Fibroblast of the aortic adventitia (primary cell): ENCODE data around the gene NUMA1. TPM values are rescaled to one million over a fixed set of nuclear protein-coding genes. Genes with fewer than 3 reads are reported as not detected.

Source experiments
- DNase-seq: peaks from one replicate; pipeline ENCODE4 v3.0.0-alpha.2; 2010; ENCODE audit warnings: low read depth
- H3K4me3 ChIP-seq: 2 replicates; pipeline ENCODE4 v1.5.1; 2011; ENCODE audit warnings: low read depth, mild to moderate bottlenecking, control low read depth, low read length, moderate library complexity
- total RNA-seq: library from RNA; depleted of rRNA; stranded (reverse); fragments of >200 nt; gene quantifications from 2 replicates; pipeline ENCODE4 v1.2.3, GENCODE V29; 2012; ENCODE audit warnings: low replicate concordance
- TF ChIP-seq, protein P1 (sequence below): IDR thresholded peaks from 2 replicates; pipeline ENCODE4 v1.5.1; 2011; ENCODE audit warnings: mild to moderate bottlenecking, low read length, control low read depth, inconsistent platforms; ENCODE audit not compliant: insufficient read depth

Gene NUMA1
- total RNA-seq, 1 donor = 134 TPM

DNA sequence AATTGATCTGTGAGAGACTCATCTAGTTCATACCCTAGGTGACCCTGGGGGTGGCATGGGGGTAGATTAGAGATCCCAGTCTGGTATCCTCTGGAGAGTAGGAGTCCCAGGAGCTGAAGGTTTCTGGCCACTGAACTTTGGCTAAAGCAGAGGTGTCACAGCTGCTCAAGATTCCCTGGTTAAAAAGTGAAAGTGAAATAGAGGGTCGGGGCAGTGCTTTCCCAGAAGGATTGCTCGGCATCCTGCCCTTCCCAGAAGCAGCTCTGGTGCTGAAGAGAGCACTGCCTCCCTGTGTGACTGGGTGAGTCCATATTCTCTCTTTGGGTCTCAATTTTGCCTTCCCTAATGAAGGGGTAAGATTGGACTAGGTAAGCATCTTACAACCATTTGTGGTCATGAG lies 81.0 kb downstream of the NUMA1 start:
- H3K4me3 ChIP-seq = peak overlapping the region; percentile 14
- TF ChIP-seq, protein P1, sequence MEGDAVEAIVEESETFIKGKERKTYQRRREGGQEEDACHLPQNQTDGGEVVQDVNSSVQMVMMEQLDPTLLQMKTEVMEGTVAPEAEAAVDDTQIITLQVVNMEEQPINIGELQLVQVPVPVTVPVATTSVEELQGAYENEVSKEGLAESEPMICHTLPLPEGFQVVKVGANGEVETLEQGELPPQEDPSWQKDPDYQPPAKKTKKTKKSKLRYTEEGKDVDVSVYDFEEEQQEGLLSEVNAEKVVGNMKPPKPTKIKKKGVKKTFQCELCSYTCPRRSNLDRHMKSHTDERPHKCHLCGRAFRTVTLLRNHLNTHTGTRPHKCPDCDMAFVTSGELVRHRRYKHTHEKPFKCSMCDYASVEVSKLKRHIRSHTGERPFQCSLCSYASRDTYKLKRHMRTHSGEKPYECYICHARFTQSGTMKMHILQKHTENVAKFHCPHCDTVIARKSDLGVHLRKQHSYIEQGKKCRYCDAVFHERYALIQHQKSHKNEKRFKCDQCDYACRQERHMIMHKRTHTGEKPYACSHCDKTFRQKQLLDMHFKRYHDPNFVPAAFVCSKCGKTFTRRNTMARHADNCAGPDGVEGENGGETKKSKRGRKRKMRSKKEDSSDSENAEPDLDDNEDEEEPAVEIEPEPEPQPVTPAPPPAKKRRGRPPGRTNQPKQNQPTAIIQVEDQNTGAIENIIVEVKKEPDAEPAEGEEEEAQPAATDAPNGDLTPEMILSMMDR = no peak
- peak; percentile 67 for DNase-seq

DNA sequence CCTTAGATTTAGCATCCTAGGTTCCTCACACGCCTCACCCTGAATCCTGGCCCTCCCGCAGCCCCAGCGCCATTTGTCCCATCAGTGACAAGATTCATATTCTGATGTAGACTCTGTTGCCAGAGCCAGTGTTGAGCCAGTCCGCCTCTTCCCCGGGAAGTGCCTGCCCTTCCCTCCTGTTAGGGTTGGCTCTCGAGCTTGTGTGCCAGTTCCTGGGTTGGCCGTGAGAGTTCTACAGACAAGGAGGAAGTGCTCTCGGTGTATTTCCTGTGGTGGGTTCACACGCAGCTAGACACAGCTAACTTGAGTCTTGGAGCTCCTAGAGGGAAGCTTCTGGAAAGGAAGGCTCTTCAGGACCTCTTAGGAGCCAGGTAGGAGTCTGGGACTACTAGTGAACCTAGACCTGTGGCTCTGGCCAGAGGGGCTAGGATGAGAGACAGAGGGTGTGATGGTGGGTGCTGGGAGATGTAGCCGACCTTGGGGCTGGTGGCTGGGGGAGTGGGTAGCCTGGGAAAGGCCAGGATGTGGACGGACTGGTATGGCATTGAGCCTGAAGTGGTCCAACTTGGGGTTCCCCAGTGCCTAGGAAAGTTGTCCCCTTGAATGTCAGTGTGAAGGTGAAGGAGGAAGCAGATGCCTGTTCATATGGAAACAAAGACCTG lies 81.6 kb downstream of the NUMA1 start, which contains the start of gene IL18BP:
IL18BP (plus strand) TSS at position 261 of the 662 bp plus-strand sequence. CDS start 1,076 bp downstream, outside the sequence.
- no peak for DNase-seq
- TF ChIP-seq, protein P1 = no peak
- peak within 1 kb of the TSS; percentile 14 for H3K4me3 ChIP-seq

DNA sequence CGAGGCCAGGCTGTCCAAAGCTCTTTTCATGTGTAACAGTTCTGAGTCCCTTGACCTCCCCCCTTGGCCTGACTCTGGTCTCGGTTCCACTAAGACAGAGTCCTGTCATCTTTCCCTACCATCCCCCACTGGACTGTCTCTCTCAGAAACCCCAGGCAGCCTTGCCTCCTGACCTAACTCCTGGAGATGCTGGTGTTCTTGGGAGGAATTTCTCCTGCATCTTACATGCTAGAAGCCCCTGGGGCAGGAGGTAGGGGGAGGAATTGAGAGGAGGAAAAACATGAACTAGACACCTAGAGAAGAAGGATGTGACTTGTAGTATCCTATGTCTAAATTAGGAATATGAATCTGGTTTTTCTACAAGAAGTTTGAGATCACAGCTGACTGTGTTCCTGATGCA lies 82.3 kb downstream of the NUMA1 start:
- TF ChIP-seq, protein P1 = no peak
- no peak overlapping the region for H3K4me3 ChIP-seq
- DNase-seq = no peak

DNA sequence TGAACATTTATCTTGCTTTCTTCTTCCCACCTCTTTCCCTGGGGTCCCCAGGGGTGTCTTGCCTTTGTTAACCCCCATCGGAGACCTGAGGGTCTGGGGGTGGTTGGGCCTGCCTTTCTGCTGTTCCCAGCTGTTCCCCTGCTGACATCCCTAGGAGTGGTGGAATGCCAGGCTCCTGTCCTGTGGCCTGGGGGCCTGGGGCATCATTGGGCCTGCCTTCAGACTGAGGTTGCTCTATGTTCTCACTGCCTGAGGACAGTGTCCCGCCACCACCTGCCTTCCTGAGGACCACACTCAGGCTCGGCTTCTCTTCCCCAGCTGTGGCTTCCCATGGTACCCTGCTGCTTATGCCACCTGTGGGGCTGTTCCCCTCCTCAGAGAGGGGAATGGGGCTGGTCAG lies 82.7 kb downstream of the NUMA1 start:
- TF ChIP-seq, protein P1 = no peak
- no peak overlapping the region for H3K4me3 ChIP-seq
- no peak for DNase-seq

DNA sequence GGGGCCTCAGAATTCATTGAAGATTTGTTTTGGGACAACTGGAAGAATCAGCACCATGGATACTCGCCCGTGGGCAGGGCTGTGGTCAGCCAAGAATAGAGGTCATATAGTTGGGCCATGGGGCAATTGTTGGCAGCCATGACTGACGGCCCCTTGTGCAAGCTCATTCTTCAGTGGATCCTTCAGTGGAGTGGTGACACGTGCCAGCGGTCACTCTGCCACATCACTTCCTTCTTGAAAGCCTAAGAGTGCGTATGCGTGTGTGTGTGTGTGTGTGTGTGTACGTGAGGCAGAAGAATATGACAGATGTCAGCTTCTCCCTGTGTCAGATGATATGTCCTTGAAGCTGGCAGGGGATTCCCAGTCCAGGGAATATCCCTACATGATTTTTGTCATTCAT lies 83.4 kb downstream of the NUMA1 start:
- no peak overlapping the region for H3K4me3 ChIP-seq
- no peak for DNase-seq
- TF ChIP-seq, protein P1 = no peak

DNA sequence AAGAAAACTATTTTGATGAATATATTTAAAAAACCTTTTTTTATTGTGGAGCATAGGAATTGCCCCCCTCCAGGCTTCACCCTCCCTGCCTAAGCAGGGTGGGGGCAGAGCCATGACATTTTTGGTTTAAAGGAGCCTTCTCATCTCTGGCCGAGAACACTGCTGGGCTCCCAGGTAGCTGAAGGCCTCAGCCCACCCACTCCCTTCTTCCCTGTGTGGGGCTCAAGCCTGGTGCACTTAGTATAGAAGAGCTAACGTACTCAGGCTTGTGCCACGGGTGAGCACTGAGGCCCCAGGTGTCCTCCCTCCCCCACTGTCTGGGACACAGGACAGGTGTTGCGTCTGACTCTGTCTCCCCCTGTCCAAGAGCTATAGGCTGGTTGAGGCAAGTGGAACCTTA lies 83.8 kb downstream of the NUMA1 start:
- no peak for DNase-seq
- TF ChIP-seq, protein P1 = no peak
- no peak overlapping the region for H3K4me3 ChIP-seq

DNA sequence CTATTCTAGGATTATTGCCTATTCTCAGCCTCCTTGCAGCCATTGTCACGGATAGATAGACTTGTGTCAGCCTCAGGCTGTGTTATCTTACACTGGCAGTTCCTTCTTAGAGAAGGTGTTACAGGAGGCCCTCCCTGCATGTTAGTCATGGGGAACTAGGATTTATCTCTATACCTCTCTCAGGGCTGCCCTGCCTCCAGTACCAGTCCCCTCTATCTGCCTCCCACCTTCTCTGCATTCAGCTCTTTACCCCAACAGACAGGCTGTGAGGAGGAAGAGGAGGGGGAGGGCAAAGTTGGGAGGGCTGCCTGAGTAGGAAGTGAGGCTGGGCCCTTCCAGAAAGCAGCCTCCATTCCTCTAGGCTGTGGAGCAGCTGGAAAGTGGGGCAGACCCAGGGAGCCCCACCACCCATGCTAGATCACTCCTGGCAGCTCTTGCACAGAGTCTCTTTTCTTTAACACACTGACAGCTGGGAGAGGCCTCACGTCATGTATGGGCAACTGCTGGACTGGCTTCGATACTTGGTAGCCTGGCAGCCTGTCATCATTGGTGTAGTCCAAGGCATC lies 84.5 kb downstream of the NUMA1 start:
- DNase-seq = no peak
- TF ChIP-seq, protein P1 = no peak
- no peak overlapping the region for H3K4me3 ChIP-seq
